Activated naive CD8-positive, alpha-beta T cell treated with anti-CD3 and anti-CD28 coated beads, Interleukin-2, amount 10 ng/mL, durations not matched to agents 7 days and 5 days (primary cell): Measurements from ENCODE around the gene SLC24A3. TPM values are rescaled to one million over a fixed set of nuclear protein-coding genes. Genes with fewer than 3 reads are reported as not detected.

Experiments used
- ATAC-seq: fragments of 150-1000 bp; cut with Tn5 transposase; one replicate; pipeline ENCODE4 v1.10.0; 2021; ENCODE audit warnings: low read depth, moderate library complexity
- POLR2A ChIA-PET: fragments of 350-600 bp; sonication (Branson Sonifier 250); formaldehyde crosslinking; loops from one replicate; lab custom pipeline; 2021; ENCODE audit warnings: antibody characterized with exemption; lab: Charles Lee
- DNase-seq: peaks from one replicate; pipeline ENCODE4 v3.0.0; 2021
- H3K27ac Mint-ChIP-seq: one replicate; pipeline ENCODE4 v1.8.0; 2022; ENCODE audit warnings: mild to moderate bottlenecking, mixed read lengths
- H3K27me3 Mint-ChIP-seq: one replicate; pipeline ENCODE4 v1.8.0; 2022; ENCODE audit warnings: mild to moderate bottlenecking, moderate library complexity, mixed read lengths
- H3K36me3 Mint-ChIP-seq: one replicate; pipeline ENCODE4 v1.8.0; 2021; ENCODE audit warnings: mild to moderate bottlenecking, mixed read lengths
- H3K4me1 Mint-ChIP-seq: one replicate; pipeline ENCODE4 v1.8.0; 2021; ENCODE audit warnings: mixed read lengths
- H3K4me3 Mint-ChIP-seq: one replicate; pipeline ENCODE4 v1.8.0; 2022; ENCODE audit warnings: mild to moderate bottlenecking, moderate library complexity, mixed read lengths
- H3K9me3 Mint-ChIP-seq: one replicate; pipeline ENCODE4 v1.8.0; 2021; ENCODE audit warnings: mixed read lengths
- total RNA-seq, 2 experiments: library from RNA; stranded (reverse); gene quantifications; one replicate each; pipeline ENCODE4 v1.2.3, GENCODE V29; 2021

The SLC24A3 gene
- total RNA-seq, 2 experiments from 2014 or later = not detected

- Mint-ChIP-seq H3K27me3 (peaks cover 3% of the 10 kb centered on the region), H3K27ac (no peak overlapping the region), H3K36me3 (no peaks in the 10 kb centered on the region), H3K4me3 (no peak overlapping the region), H3K9me3 (no peaks in the 10 kb centered on the region), H3K4me1 (no peaks in the 10 kb centered on the region)
- POLR2A ChIA-PET = no interaction called here
- no peak for ATAC-seq
- DNase-seq = no peak
Measured at GRCh38 chr20:19310541-19310940, 98.1 kb downstream of the SLC24A3 start.

DNA sequence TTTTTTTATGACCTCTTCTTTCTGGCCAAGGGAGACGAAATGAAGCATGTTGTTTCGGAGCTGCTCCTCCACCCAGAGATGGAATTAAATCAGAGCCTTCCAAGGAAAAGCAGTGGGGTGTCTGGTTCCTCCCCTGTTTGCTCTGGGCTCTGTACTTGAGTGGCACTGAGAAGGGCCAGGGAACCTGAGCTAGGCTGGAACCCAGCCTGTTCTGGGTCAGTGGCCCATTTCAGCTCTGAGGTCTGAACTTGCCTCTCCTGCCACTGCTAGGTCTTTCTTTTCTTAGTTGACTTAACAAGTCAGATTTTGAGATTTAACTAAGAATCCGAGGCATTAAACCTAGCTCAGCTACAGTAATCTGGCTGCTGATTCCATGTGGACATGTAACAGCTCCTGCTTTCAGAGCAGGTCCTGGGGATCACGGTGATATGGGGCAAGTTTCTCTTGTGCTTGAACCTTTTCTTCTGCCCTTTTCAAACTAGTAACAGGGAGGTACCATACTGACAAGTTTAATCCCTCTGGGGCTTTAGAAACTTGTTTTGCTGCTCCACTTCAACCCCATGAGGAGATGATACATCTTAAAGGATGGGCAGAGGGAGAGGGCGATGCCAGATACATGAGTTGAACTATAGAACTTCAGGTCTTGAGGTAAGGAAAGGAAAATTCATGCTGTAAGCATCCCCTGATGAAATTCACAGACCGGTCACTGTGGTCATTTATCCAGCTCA lies 101.1 kb downstream of the SLC24A3 start:
- Mint-ChIP-seq H3K4me1 (peaks cover 10% of the 10 kb centered on the region), H3K27me3 (peaks cover 5% of the 10 kb centered on the region), H3K9me3 (no peaks in the 10 kb centered on the region), H3K27ac (no peak overlapping the region), H3K4me3 (no peak overlapping the region), H3K36me3 (no peaks in the 10 kb centered on the region)
- DNase-seq (no peak), ATAC-seq (no peak)
- POLR2A ChIA-PET = no interaction called here

DNA sequence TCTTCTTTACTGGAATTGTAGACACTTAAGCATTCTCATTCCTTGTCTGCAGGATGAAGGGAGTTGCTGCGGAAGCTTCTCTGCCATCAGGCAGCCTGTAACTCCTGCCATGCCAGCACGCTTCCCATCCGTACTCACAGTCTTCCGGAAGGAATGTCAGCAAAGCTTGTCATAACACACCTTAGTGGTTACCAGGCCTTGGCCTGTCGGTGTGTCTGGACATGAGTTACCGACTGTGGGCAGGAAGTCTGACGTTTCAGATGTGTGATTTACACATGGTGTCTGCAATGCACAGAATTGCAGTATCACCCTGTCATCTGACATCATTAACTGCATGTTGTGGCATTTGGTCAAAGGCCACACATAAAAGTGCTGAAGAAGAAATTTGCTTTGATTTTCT lies 102.2 kb downstream of the SLC24A3 start:
- Mint-ChIP-seq H3K4me1 (peaks cover 10% of the 10 kb centered on the region), H3K36me3 (no peaks in the 10 kb centered on the region), H3K27me3 (peaks cover 7% of the 10 kb centered on the region), H3K4me3 (no peak overlapping the region), H3K27ac (no peak overlapping the region), H3K9me3 (no peaks in the 10 kb centered on the region)
- ATAC-seq (no peak), DNase-seq (no peak)
- POLR2A ChIA-PET = no interaction called here

GRCh38 chr20:19317237-19318069 lies 105.0 kb downstream of the SLC24A3 start:
- peak overlapping the region; percentile 67 for H3K4me3 Mint-ChIP-seq
- ATAC-seq = peak; percentile 83

DNA sequence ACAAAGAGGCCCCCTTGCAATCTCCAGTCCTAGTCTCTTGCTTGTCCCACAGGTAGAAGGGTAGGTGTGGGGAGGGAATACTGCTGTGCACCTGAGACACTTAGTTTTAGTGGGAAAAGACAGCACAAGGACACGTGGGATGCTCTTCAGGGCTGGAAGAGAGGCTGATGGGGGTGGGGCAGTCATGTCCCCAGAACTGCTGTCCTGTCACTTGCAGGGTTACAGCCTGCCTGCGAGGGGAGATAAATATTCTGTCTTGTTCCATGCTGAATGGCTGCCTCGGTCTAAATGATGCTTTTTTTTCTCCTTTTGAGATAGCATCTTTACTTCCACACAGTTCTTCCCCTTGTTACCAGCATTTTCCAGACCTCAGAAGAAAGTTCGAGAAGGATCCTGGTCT lies 106.2 kb downstream of the SLC24A3 start:
- Mint-ChIP-seq H3K4me3 (no peak overlapping the region), H3K4me1 (peaks cover 10% of the 10 kb centered on the region), H3K9me3 (no peaks in the 10 kb centered on the region), H3K27ac (no peak overlapping the region), H3K27me3 (peaks cover 17% of the 10 kb centered on the region), H3K36me3 (no peaks in the 10 kb centered on the region)
- DNase-seq = no peak
- no peak for ATAC-seq
- POLR2A ChIA-PET = no interaction called here

More at GRCh38 chr20:19317237-19318069, 105.0 kb downstream of the SLC24A3 start:
- Mint-ChIP-seq H3K27me3 (peaks cover 17% of the 10 kb centered on the region), H3K27ac (peak overlapping the region; percentile 64), H3K4me1 (peaks cover 10% of the 10 kb centered on the region), H3K36me3 (no peaks in the 10 kb centered on the region), H3K9me3 (no peaks in the 10 kb centered on the region)
- DNase-seq = peak; percentile 28
- POLR2A ChIA-PET = interaction anchor here (1.3 kb wide), 1 partner anchor 9 kb away, joined by 3 read pairs; no protein-coding TSS in a partner anchor

DNA sequence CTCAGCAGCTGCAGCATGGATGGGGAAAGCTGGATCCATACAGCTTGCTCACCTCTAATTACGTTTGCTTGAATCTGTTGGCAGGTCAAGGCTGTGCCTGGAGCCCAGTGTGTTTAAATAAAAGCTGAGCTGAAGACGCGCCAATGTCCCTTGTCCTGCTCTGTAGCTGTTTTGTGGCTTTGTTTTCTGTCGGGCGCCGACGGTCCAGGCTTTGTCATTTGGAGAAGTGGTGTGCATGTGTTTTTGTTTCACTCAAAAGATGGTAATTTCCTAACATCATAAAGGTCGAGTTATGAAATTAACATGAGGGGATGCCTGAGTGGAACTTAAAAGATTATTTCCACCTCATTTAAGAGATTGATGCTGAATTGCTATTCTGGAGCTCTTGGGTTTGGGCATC lies 107.6 kb downstream of the SLC24A3 start:
- H3K4me1 Mint-ChIP-seq = peaks cover 10% of the 10 kb centered on the region
- no peak overlapping the region for H3K27ac Mint-ChIP-seq
- no peak overlapping the region for H3K4me3 Mint-ChIP-seq
- H3K27me3 Mint-ChIP-seq = peaks cover 17% of the 10 kb centered on the region
- POLR2A ChIA-PET = no interaction called here
- ATAC-seq = no peak
- DNase-seq = no peak
- H3K36me3 Mint-ChIP-seq = no peaks in the 10 kb centered on the region
- no peaks in the 10 kb centered on the region for H3K9me3 Mint-ChIP-seq

- POLR2A ChIA-PET = no interaction called here
- DNase-seq (no peak), ATAC-seq (no peak)
- H3K27me3 Mint-ChIP-seq = peaks cover 12% of the 10 kb centered on the region
- H3K27ac Mint-ChIP-seq = no peak overlapping the region
- H3K4me1 Mint-ChIP-seq = peaks cover 10% of the 10 kb centered on the region
- no peaks in the 10 kb centered on the region for H3K9me3 Mint-ChIP-seq
- no peak overlapping the region for H3K4me3 Mint-ChIP-seq
- no peaks in the 10 kb centered on the region for H3K36me3 Mint-ChIP-seq
Measured at GRCh38 chr20:19321176-19321575, 108.7 kb downstream of the SLC24A3 start.

GRCh38 chr20:19322061-19322985 lies 109.9 kb downstream of the SLC24A3 start:
- ATAC-seq = no peak
- H3K9me3 Mint-ChIP-seq = no peaks in the 10 kb centered on the region
- peaks cover 12% of the 10 kb centered on the region for H3K27me3 Mint-ChIP-seq
- peaks cover 5% of the 10 kb centered on the region for H3K4me1 Mint-ChIP-seq
- no peak for DNase-seq
- POLR2A ChIA-PET = no interaction called here
- no peak overlapping the region for H3K4me3 Mint-ChIP-seq
- H3K36me3 Mint-ChIP-seq = no peaks in the 10 kb centered on the region
- H3K27ac Mint-ChIP-seq = no peak overlapping the region

DNA sequence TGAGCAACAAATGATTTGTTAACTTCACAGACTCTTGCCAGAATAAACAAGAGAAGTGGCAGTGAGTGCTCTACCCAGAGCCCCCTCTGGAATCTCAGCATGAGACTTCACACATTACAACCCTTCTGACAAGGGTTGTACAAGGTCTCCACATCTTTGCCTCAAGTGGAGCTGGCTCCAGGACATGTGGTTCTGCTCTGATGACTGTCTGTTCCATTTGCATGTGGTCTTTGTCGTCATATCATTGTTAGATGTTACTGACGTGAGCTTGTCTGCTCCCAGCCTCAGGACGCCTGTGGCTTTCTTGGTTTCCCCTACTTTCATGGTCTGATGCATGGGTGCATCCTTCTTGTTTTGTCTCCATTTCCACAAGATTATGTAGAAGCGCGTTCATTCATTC lies 115.0 kb downstream of the SLC24A3 start:
- ATAC-seq = peak; percentile 72
- peaks cover 5% of the 10 kb centered on the region for H3K27me3 Mint-ChIP-seq
- H3K4me1 Mint-ChIP-seq = peaks cover 6% of the 10 kb centered on the region
- POLR2A ChIA-PET = interaction anchor here (1.2 kb wide), 1 partner anchor 10 kb away, joined by 3 read pairs; no protein-coding TSS in a partner anchor
- H3K36me3 Mint-ChIP-seq = no peaks in the 10 kb centered on the region
- H3K9me3 Mint-ChIP-seq = no peaks in the 10 kb centered on the region
- no peak overlapping the region for H3K27ac Mint-ChIP-seq
- no peak for DNase-seq
- H3K4me3 Mint-ChIP-seq = no peak overlapping the region

- Mint-ChIP-seq H3K4me1 (peaks cover 6% of the 10 kb centered on the region), H3K4me3 (no peak overlapping the region), H3K27me3 (peaks cover 5% of the 10 kb centered on the region), H3K36me3 (no peaks in the 10 kb centered on the region), H3K9me3 (no peaks in the 10 kb centered on the region), H3K27ac (no peak overlapping the region)
- POLR2A ChIA-PET = no interaction called here
- ATAC-seq (no peak), DNase-seq (no peak)
Measured at GRCh38 chr20:19328676-19329075, 116.2 kb downstream of the SLC24A3 start.

GRCh38 chr20:19330038-19330437 lies 117.6 kb downstream of the SLC24A3 start:
- POLR2A ChIA-PET = no interaction called here
- no peak overlapping the region for H3K27ac Mint-ChIP-seq
- peaks cover 9% of the 10 kb centered on the region for H3K27me3 Mint-ChIP-seq
- H3K4me3 Mint-ChIP-seq = no peak overlapping the region
- no peaks in the 10 kb centered on the region for H3K9me3 Mint-ChIP-seq
- ATAC-seq = no peak
- peaks cover 6% of the 10 kb centered on the region for H3K4me1 Mint-ChIP-seq
- no peaks in the 10 kb centered on the region for H3K36me3 Mint-ChIP-seq
- DNase-seq = no peak

DNA sequence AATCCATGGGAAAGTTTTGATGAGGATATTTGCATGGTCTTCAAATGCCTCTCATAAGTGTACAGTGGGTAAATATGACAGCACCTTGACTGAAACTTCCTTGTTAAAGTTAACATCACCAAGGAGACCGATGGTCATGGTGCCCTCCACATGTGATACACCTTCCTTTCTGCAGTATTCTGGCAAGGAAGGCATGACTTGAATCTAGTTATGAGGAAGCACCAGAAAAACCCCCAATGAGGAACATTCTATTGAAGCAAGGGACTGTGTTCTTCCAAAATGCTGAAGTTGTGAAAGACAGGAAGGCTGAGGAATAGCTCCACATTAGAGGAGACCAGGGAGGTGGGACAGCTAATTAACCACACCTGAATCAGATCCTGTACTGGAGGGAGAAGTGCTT lies 118.3 kb downstream of the SLC24A3 start:
- H3K9me3 Mint-ChIP-seq = no peaks in the 10 kb centered on the region
- peaks cover 6% of the 10 kb centered on the region for H3K4me1 Mint-ChIP-seq
- POLR2A ChIA-PET = no interaction called here
- H3K27ac Mint-ChIP-seq = no peak overlapping the region
- ATAC-seq = no peak
- no peak for DNase-seq
- H3K36me3 Mint-ChIP-seq = no peaks in the 10 kb centered on the region
- no peak overlapping the region for H3K4me3 Mint-ChIP-seq
- peaks cover 11% of the 10 kb centered on the region for H3K27me3 Mint-ChIP-seq

DNA sequence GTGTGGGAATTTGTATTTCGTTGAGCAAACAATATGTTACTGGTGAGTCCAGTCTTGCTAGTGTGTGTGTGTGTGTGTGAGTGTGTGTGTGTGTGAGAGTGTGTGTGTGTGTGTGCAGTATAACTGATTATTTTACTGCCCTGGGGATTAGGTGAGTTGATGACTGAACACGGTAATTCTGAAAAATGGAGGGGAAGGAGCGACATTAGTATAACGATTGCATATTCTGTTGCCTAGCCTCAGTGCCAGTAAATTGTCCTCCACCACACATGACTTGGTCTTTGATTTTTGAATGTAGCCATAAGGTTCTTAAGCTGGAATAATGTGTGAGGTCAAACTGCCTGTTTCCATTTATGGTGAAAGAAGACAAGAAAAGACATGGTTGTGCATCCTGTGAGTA lies 121.1 kb downstream of the SLC24A3 start:
- Mint-ChIP-seq H3K4me1 (no peaks in the 10 kb centered on the region), H3K27me3 (peaks cover 15% of the 10 kb centered on the region), H3K9me3 (no peaks in the 10 kb centered on the region), H3K36me3 (no peaks in the 10 kb centered on the region), H3K27ac (no peak overlapping the region), H3K4me3 (no peak overlapping the region)
- DNase-seq = no peak
- no peak for ATAC-seq
- POLR2A ChIA-PET = no interaction called here
